Measurements from ENCODE around the gene NMNAT2. TPM values are rescaled to one million over a fixed set of nuclear protein-coding genes. Genes with fewer than 3 reads are reported as not detected.

The NMNAT2 gene
- total and polyA plus RNA-seq, 2 of the 13 experiments (the other 11 are each of a cell fraction or from before 2014, with no cell fraction given), result not detected

DNA sequence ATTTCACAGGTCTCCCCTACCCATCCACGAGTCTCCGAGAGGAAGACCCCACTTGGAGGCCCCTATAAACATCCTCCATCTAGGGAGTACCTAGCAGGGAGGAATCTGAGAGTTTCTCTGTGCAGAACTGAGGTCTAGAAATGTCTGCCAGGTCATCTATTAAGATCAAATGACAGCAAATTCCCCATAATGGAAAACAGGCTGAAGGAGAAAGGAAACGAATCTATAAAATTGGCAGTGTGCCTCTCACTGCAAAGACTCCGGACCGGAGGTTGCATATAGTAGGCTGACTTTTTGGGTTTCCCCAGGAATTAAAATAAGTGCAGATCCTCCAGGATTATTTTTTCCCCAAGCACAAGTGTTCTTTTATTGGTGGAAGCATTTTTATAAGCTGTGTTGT, 57.7 kb downstream of the NMNAT2 start (continued):
- TF ChIP-seq, protein P1, sequence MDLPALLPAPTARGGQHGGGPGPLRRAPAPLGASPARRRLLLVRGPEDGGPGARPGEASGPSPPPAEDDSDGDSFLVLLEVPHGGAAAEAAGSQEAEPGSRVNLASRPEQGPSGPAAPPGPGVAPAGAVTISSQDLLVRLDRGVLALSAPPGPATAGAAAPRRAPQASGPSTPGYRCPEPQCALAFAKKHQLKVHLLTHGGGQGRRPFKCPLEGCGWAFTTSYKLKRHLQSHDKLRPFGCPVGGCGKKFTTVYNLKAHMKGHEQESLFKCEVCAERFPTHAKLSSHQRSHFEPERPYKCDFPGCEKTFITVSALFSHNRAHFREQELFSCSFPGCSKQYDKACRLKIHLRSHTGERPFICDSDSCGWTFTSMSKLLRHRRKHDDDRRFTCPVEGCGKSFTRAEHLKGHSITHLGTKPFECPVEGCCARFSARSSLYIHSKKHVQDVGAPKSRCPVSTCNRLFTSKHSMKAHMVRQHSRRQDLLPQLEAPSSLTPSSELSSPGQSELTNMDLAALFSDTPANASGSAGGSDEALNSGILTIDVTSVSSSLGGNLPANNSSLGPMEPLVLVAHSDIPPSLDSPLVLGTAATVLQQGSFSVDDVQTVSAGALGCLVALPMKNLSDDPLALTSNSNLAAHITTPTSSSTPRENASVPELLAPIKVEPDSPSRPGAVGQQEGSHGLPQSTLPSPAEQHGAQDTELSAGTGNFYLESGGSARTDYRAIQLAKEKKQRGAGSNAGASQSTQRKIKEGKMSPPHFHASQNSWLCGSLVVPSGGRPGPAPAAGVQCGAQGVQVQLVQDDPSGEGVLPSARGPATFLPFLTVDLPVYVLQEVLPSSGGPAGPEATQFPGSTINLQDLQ (CRISPR knock-in tag; IDR thresholded peaks at IDR 0.05), result no peak
- no peak for TF ChIP-seq ZNF232 (CRISPR knock-in tag; IDR thresholded peaks at IDR 0.05; ENCODE audit: borderline replicate concordance)

GRCh38 chr1:183356534-183357182, 61.5 kb downstream of the NMNAT2 start:
- H3K27me3 ChIP-seq (ENCODE audit: control insufficient read depth in 1 of 2, insufficient read depth in 2 of 2, low read length in 2 of 2), result peaks cover 0 to 9% of the 10 kb centered on the region in 2 experiments; a peak in 1 of 5 replicates
- ChIA-PET CTCF (ENCODE audit: low intra/inter-chr PET ratio, low total read pairs) (no interaction called here), POLR2A (no interaction called here)
- no peak for TF ChIP-seq PATZ1 (CRISPR knock-in tag; IDR thresholded peaks at IDR 0.05)
- peak; percentile 59; the same call in 1 of the 2 replicates for TF ChIP-seq LCORL (IDR thresholded peaks at IDR 0.05)
- TF ChIP-seq LCORL (CRISPR knock-in tag; IDR thresholded peaks at IDR 0.05), result no peak
- no peak for TF ChIP-seq MTF1 (CRISPR knock-in tag; IDR thresholded peaks at IDR 0.05)
- TF ChIP-seq ZNF296 (CRISPR knock-in tag; conservative IDR thresholded peaks at IDR 0.05), result no peak
- TF ChIP-seq SPEN (CRISPR knock-in tag; IDR thresholded peaks at IDR 0.05; ENCODE audit: low read depth), result no peak
- no peak for TF ChIP-seq FUBP1 (CRISPR knock-in tag; IDR thresholded peaks at IDR 0.05; ENCODE audit: borderline replicate concordance)
- no peak for TF ChIP-seq ZNF674 (CRISPR knock-in tag; IDR thresholded peaks at IDR 0.05; ENCODE audit: low read depth)
- TF ChIP-seq ZFP91 (CRISPR knock-in tag; IDR thresholded peaks at IDR 0.05; ENCODE audit: borderline replicate concordance), result no peak
- intact Hi-C loops (cut with micrococcal nuclease; ENCODE audit: unreplicated experiment), result no loop called here
- in situ Hi-C loops (cut with HindIII; ENCODE audit: extremely low pct_ligation_motif_present, low pct_unique_long_range_greater_than_20kb), result no loop called here
- no TSS peak for BruUV-seq (replicated peaks)
- H3K79me2 ChIP-seq (ENCODE audit: insufficient read depth, low read length), result no peaks in the 10 kb centered on the region
- no peak overlapping the region for H3K27ac ChIP-seq (ENCODE audit: extremely low read length, insufficient read depth, low read length)
- no peaks in the 10 kb centered on the region for H3K36me3 ChIP-seq (replicated peaks in 1 of 2; ENCODE audit: control insufficient read depth in 1 of 2, insufficient read depth in 2 of 2, low read length in 2 of 2)
- H4K20me1 ChIP-seq (ENCODE audit: insufficient read depth, low read length), result no peaks in the 10 kb centered on the region
- no peak overlapping the region for H3K4me2 ChIP-seq (ENCODE audit: low read depth, low read length)
- DNase-seq (ENCODE audit: low spot score) (no peak), FAIRE-seq (no peak), ATAC-seq (no peak)
- no peak overlapping the region for H3K4me3 ChIP-seq (replicated peaks in 1 of 3; ENCODE audit: insufficient read depth in 1 of 3, low read depth in 2 of 3, low read length in 3 of 3)
- H3K9ac ChIP-seq (ENCODE audit: insufficient read depth, low read depth, low read length), result no peak overlapping the region
- WGBS (ENCODE audit: low lambda C conversion rate), result 2% methylated on average over 6 of the region's 6 CpGs
- no peaks in the 10 kb centered on the region for H3K4me1 ChIP-seq (ENCODE audit: insufficient read depth, low read length)
- H2AFZ ChIP-seq (ENCODE audit: low read length), result no peak overlapping the region
- no peaks in the 10 kb centered on the region for H3K9me3 ChIP-seq (ENCODE audit: low read length)

Data from HepG2 (cell line).